Naive thymus-derived CD4-positive, alpha-beta T cell (primary cell): ENCODE measurements around the gene PTCHD1. TPM values are rescaled to one million over a fixed set of nuclear protein-coding genes. Genes with fewer than 3 reads are reported as not detected.

Experiments
- ATAC-seq: fragments of 150-1000 bp; cut with Tn5 transposase; 2 replicates; pipeline ENCODE4 v1.10.0; 2021; ENCODE audit warnings: mild to moderate bottlenecking, moderate library complexity
- CTCF ChIA-PET: fragments of 350-600 bp; sonication (Branson Sonifier 250); formaldehyde crosslinking; loops from one replicate; lab custom pipeline; 2021; ENCODE audit warnings: antibody characterized with exemption; lab: Charles Lee
- POLR2A ChIA-PET: fragments of 350-600 bp; sonication (Branson Sonifier 250); formaldehyde crosslinking; loops from one replicate; lab custom pipeline; 2021; ENCODE audit warnings: antibody characterized with exemption, inconsistent platforms; lab: Charles Lee
- DNase-seq, 9 donors: peaks; one replicate each; pipeline versions ENCODE4 v3.0.0 to v3.0.0-alpha.2; 2020 to 2022; ENCODE audit warnings: mixed read lengths in 1 of 9
- H3K27ac ChIP-seq: one replicate; pipeline ENCODE4 v1.7.0; 2013; ENCODE audit warnings: mild to moderate bottlenecking, low read depth, low read length, moderate library complexity
- H3K27me3 ChIP-seq, 2 donors: one replicate each; pipeline ENCODE4 v1.7.0; 2013; ENCODE audit warnings: low read length in 2 of 2, mild to moderate bottlenecking in 2 of 2, moderate library complexity in 2 of 2; ENCODE audit not compliant: control insufficient read depth in 2 of 2, insufficient read depth in 2 of 2
- H3K36me3 ChIP-seq, 3 experiments: 1 replicate in 2 of 3; 2 replicates in 1 of 3; pipeline ENCODE4 v1.7.0; 2013; ENCODE audit warnings: low read length in 3 of 3, mild to moderate bottlenecking in 3 of 3, moderate library complexity in 1 of 3; ENCODE audit not compliant: insufficient read depth in 3 of 3, control insufficient read depth in 2 of 3
- H3K4me1 ChIP-seq, 2 donors: one replicate each; pipeline ENCODE4 v1.7.0; 2013; ENCODE audit warnings: low read length in 2 of 2, mild to moderate bottlenecking in 2 of 2, moderate library complexity in 1 of 2; ENCODE audit not compliant: control insufficient read depth in 2 of 2, insufficient read depth in 2 of 2
- H3K4me3 ChIP-seq: 2 replicates; pipeline ENCODE4 v1.7.0; 2013; ENCODE audit warnings: mild to moderate bottlenecking, low read length
- H3K9me3 ChIP-seq, 3 experiments: 1 replicate in 2 of 3; 2 replicates in 1 of 3; pipeline ENCODE4 v1.7.0; 2013; ENCODE audit warnings: low read length in 3 of 3; ENCODE audit not compliant: control insufficient read depth in 2 of 3
- H3K27ac Mint-ChIP-seq, 9 donors: one replicate each; pipeline ENCODE4 v1.8.0; 2020 to 2022; ENCODE audit warnings: mixed read lengths in 9 of 9, mild to moderate bottlenecking in 8 of 9, moderate library complexity in 5 of 9, inconsistent platforms in 2 of 9
- H3K27me3 Mint-ChIP-seq, 5 donors: one replicate each; pipeline ENCODE4 v1.8.0; 2021 to 2022; ENCODE audit warnings: mixed read lengths in 5 of 5, mild to moderate bottlenecking in 1 of 5
- H3K36me3 Mint-ChIP-seq, 5 donors: one replicate each; pipeline ENCODE4 v1.8.0; 2020 to 2022; ENCODE audit warnings: mixed read lengths in 5 of 5, mild to moderate bottlenecking in 3 of 5, inconsistent platforms in 1 of 5
- H3K4me1 Mint-ChIP-seq, 7 donors: one replicate each; pipeline ENCODE4 v1.8.0; 2020 to 2022; ENCODE audit warnings: mixed read lengths in 7 of 7, mild to moderate bottlenecking in 3 of 7, inconsistent platforms in 1 of 7
- H3K4me3 Mint-ChIP-seq, 10 donors: one replicate each; pipeline ENCODE4 v1.8.0; 2020 to 2022; ENCODE audit warnings: mild to moderate bottlenecking in 10 of 10, mixed read lengths in 10 of 10, moderate library complexity in 6 of 10, inconsistent platforms in 2 of 10
- H3K9me3 Mint-ChIP-seq, 11 donors: one replicate each; pipeline ENCODE4 v1.8.0; 2020 to 2022; ENCODE audit warnings: mixed read lengths in 11 of 11, mild to moderate bottlenecking in 4 of 11, inconsistent platforms in 1 of 11, moderate library complexity in 1 of 11
- intact Hi-C, 2 donors: fragments of 100-400 bp; cut with micrococcal nuclease; formaldehyde crosslinking; loops; one replicate each; pipeline ENCODE4 v1.15.1; 2023
- polyA plus RNA-seq, 2 donors: library from polyadenylated mRNA; unstranded; fragments of 300-500 nt; fragmentation: Illumina TruSeq; gene quantifications; one replicate each; pipeline ENCODE4 v1.2.3, GENCODE V29; 2021
- total RNA-seq, 6 experiments: library from RNA in 5 of 6; stranded (reverse) in 5 of 6; gene quantifications; 1 replicate in 5 of 6; 2 replicates in 1 of 6; pipeline ENCODE4 v1.2.3 and lab custom pipeline; 2021 to 2026

The PTCHD1 gene
- total and polyA plus RNA-seq, 7 experiments from 2014 or later: not detected

DNA sequence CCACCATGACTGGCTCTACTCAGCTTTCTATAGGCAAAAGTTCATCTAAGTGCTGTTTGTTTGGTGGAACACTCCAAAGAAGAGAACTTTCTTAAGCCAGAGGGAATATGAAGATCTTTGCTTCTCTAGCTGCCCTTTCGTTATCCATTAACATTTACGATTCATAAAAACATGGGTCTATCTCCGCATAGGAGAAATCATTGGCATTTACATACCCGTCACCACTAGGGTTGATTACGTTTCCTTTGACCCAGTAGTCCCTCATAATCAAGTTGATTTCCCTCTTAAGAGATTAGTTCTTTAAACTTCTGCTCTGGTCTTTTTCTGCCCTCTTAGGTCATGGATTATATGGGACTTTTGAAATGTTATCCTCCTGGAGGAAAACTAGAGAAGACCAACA is 57.5 kb downstream of the PTCHD1 start:
- Mint-ChIP-seq H3K36me3 (no peaks in the 10 kb centered on the region), H3K9me3 (peaks cover 0 to 2% (median 0%) of the 10 kb centered on the region in 11 donors), H3K4me1 (no peaks in the 10 kb centered on the region), H3K4me3 (no peak overlapping the region), H3K27me3 (no peaks in the 10 kb centered on the region), H3K27ac (no peak overlapping the region)
- no peak for ATAC-seq
- H3K36me3 ChIP-seq: no peaks in the 10 kb centered on the region
- H3K27ac ChIP-seq: no peak overlapping the region
- H3K4me1 ChIP-seq: no peaks in the 10 kb centered on the region
- DNase-seq: no peak
- ChIA-PET POLR2A (no interaction called here), CTCF (no interaction called here)
- H3K4me3 ChIP-seq: no peak overlapping the region
- intact Hi-C loops: no loop called here
- no peaks in the 10 kb centered on the region for H3K9me3 ChIP-seq
- no peaks in the 10 kb centered on the region for H3K27me3 ChIP-seq

GRCh38 chrX:23394421-23394820 is 59.8 kb downstream of the PTCHD1 start:
- no peaks in the 10 kb centered on the region for H3K9me3 ChIP-seq
- DNase-seq (no peak), ATAC-seq (no peak)
- H3K4me3 ChIP-seq: no peak overlapping the region
- H3K27me3 Mint-ChIP-seq: no peaks in the 10 kb centered on the region
- H3K36me3 Mint-ChIP-seq: no peaks in the 10 kb centered on the region
- no peaks in the 10 kb centered on the region for H3K4me1 ChIP-seq
- H3K4me1 Mint-ChIP-seq: no peaks in the 10 kb centered on the region
- ChIA-PET POLR2A (no interaction called here), CTCF (interaction anchor here (0.6 kb wide), 1 partner anchor 1245 kb away, joined by 3 read pairs; no protein-coding TSS in a partner anchor)
- no peaks in the 10 kb centered on the region for H3K27me3 ChIP-seq
- no peak overlapping the region for H3K4me3 Mint-ChIP-seq
- no peak overlapping the region for H3K27ac ChIP-seq
- peaks cover 0 to 2% (median 0%) of the 10 kb centered on the region in 11 donors for H3K9me3 Mint-ChIP-seq
- no peak overlapping the region for H3K27ac Mint-ChIP-seq
- H3K36me3 ChIP-seq: no peaks in the 10 kb centered on the region
- intact Hi-C loops: no loop called here

DNA sequence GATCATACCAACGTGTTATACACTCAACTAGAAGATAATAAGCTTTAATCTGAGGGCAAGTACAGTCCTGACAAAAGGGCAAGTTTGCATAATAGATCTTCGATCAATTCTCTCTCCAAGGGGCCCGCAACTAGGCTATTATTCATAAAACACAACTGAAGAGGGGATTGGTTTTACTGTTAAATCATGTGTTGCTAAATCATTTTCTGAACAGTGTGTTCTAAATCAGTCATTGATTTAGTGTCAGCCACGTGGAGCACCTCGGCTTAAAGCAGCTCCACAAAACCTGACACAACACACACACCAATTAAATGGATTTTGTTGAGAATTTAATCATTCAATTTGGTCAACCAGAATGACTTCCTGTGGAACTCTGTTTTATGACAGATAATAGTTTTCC is 61.6 kb downstream of the PTCHD1 start:
- intact Hi-C loops: no loop called here
- ChIA-PET CTCF (no interaction called here), POLR2A (no interaction called here)
- Mint-ChIP-seq H3K4me1 (no peaks in the 10 kb centered on the region), H3K27me3 (no peaks in the 10 kb centered on the region), H3K27ac (no peak overlapping the region), H3K4me3 (no peak overlapping the region), H3K36me3 (no peaks in the 10 kb centered on the region), H3K9me3 (peaks cover 0 to 2% (median 0%) of the 10 kb centered on the region in 11 donors)
- H3K27ac ChIP-seq: no peak overlapping the region
- no peaks in the 10 kb centered on the region for H3K27me3 ChIP-seq
- H3K4me3 ChIP-seq: no peak overlapping the region
- no peaks in the 10 kb centered on the region for H3K4me1 ChIP-seq
- no peaks in the 10 kb centered on the region for H3K36me3 ChIP-seq
- DNase-seq (no peak), ATAC-seq (no peak)
- H3K9me3 ChIP-seq: no peaks in the 10 kb centered on the region

GRCh38 chrX:23398570-23398969 is 63.9 kb downstream of the PTCHD1 start:
- H3K27ac Mint-ChIP-seq: no peak overlapping the region
- Histone ChIP-seq H3K9me3 (no peaks in the 10 kb centered on the region), H3K27me3 (no peaks in the 10 kb centered on the region), H3K27ac (no peak overlapping the region), H3K4me1 (no peaks in the 10 kb centered on the region), H3K36me3 (no peaks in the 10 kb centered on the region), H3K4me3 (no peak overlapping the region)
- POLR2A ChIA-PET: no interaction called here
- H3K4me1 Mint-ChIP-seq: no peaks in the 10 kb centered on the region
- intact Hi-C loops: no loop called here
- H3K36me3 Mint-ChIP-seq: no peaks in the 10 kb centered on the region
- no peak overlapping the region for H3K4me3 Mint-ChIP-seq
- CTCF ChIA-PET: no interaction called here
- no peaks in the 10 kb centered on the region for H3K27me3 Mint-ChIP-seq
- DNase-seq (no peak), ATAC-seq (no peak)
- peaks cover 0 to 2% (median 0%) of the 10 kb centered on the region in 11 donors for H3K9me3 Mint-ChIP-seq

- intact Hi-C loops: no loop called here
- no peak for ATAC-seq
- POLR2A ChIA-PET: no interaction called here
These were observed 69.2 kb downstream of the PTCHD1 start for GRCh38 chrX:23403849-23404248.

GRCh38 chrX:23422912-23423311 is 88.3 kb downstream of the PTCHD1 start:
- Mint-ChIP-seq H3K27ac (no peak overlapping the region), H3K27me3 (no peaks in the 10 kb centered on the region), H3K4me1 (no peaks in the 10 kb centered on the region), H3K36me3 (peaks cover 0 to 6% (median 0%) of the 10 kb centered on the region in 5 donors), H3K4me3 (no peak overlapping the region), H3K9me3 (peaks cover 4 to 64% (median 21%) of the 10 kb centered on the region in 11 donors)
- H3K27me3 ChIP-seq: no peaks in the 10 kb centered on the region
- ATAC-seq (no peak), DNase-seq (no peak)
- POLR2A ChIA-PET: no interaction called here
- no peak overlapping the region for H3K4me3 ChIP-seq
- CTCF ChIA-PET: no interaction called here
- no peaks in the 10 kb centered on the region for H3K36me3 ChIP-seq
- H3K9me3 ChIP-seq: no peaks in the 10 kb centered on the region
- H3K27ac ChIP-seq: no peak overlapping the region
- no peaks in the 10 kb centered on the region for H3K4me1 ChIP-seq
- intact Hi-C loops: no loop called here

More at GRCh38 chrX:23403849-23404248, 69.2 kb downstream of the PTCHD1 start:
- CTCF ChIA-PET: no interaction called here
- Mint-ChIP-seq H3K27ac (no peak overlapping the region), H3K36me3 (no peaks in the 10 kb centered on the region), H3K4me1 (no peaks in the 10 kb centered on the region), H3K27me3 (no peaks in the 10 kb centered on the region), H3K9me3 (no peaks in the 10 kb centered on the region), H3K4me3 (no peak overlapping the region)
- DNase-seq: no peak
- Histone ChIP-seq H3K27me3 (no peaks in the 10 kb centered on the region), H3K27ac (no peak overlapping the region), H3K9me3 (no peaks in the 10 kb centered on the region), H3K4me1 (no peaks in the 10 kb centered on the region), H3K36me3 (no peaks in the 10 kb centered on the region), H3K4me3 (no peak overlapping the region)

DNA sequence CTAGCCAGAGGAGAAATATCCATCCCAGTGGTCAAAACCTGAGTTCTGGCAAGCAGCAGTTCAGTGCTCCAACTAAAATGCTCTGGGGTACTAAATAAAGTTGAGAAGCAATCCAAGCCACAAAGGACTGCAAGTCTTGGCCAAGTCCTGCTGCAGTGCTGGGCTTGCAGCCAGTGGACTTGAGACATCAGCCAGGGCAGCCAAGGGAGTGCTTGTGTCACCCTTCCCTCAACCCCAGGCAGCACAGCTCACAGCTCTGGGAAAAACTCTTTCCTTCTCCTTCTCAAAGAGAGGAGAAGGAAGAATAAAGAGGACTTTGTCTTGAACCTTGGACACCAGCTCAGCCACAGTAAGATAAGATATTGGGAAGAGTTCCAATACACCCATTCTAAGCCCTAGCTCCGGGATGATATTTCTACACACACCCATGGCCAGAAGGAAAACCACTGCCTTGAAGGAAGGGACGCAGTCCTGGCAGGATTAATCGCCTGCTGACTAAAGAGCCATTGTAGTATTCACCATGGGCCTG is 99.8 kb downstream of the PTCHD1 start:
- POLR2A ChIA-PET: no interaction called here
- Histone ChIP-seq H3K27ac (no peak overlapping the region), H3K9me3 (no peaks in the 10 kb centered on the region), H3K4me3 (no peak overlapping the region), H3K36me3 (no peaks in the 10 kb centered on the region), H3K27me3 (no peaks in the 10 kb centered on the region), H3K4me1 (no peaks in the 10 kb centered on the region)
- no peak for ATAC-seq
- Mint-ChIP-seq H3K27ac (no peak overlapping the region), H3K4me3 (no peak overlapping the region), H3K36me3 (no peaks in the 10 kb centered on the region), H3K27me3 (peaks cover 0 to 9% (median 3%) of the 10 kb centered on the region in 5 donors), H3K4me1 (no peaks in the 10 kb centered on the region), H3K9me3 (peaks cover 0 to 13% (median 4%) of the 10 kb centered on the region in 11 donors)
- intact Hi-C loops: no loop called here
- no peak for DNase-seq
- CTCF ChIA-PET: no interaction called here
